Ureter (tissue), 1 donor: ENCODE measurements around the gene LPCAT1. TPM values are rescaled to one million over a fixed set of nuclear protein-coding genes. Genes with fewer than 3 reads are reported as not detected.
"Not testable (repeated sequence)": the region's sequence is repeated elsewhere in the genome, so short reads cannot be mapped to it uniquely, and the experiment has no call there.

Experiments
- DNase-seq: peaks from one replicate; pipeline ENCODE4 v3.0.0-alpha.2; 2020; ENCODE audit warnings: low spot score
- total RNA-seq: library from RNA; stranded (reverse); gene quantifications from one replicate; pipeline ENCODE4 v1.2.4, GENCODE V29; 2023
- donor health status: DM: yes; HTN: yes; CAD: no.

Gene LPCAT1
- total RNA-seq, 1 donor from 2014 or later = 48.0 TPM

GRCh38 chr5:1480217-1480616 is 43.5 kb downstream of the LPCAT1 start:
- DNase-seq = no peak

GRCh38 chr5:1479581-1480188 is 44.1 kb downstream of the LPCAT1 start:
- DNase-seq = no peak

GRCh38 chr5:1479066-1479465 is 44.7 kb downstream of the LPCAT1 start:
- no peak for DNase-seq

GRCh38 chr5:1478271-1479035 is 45.3 kb downstream of the LPCAT1 start:
- DNase-seq = no peak

- no peak for DNase-seq
Measured at GRCh38 chr5:1477341-1477740, 46.4 kb downstream of the LPCAT1 start.

GRCh38 chr5:1476967-1477310 is 46.8 kb downstream of the LPCAT1 start:
- no peak for DNase-seq

- no peak for DNase-seq
Measured at GRCh38 chr5:1476181-1476966, 47.4 kb downstream of the LPCAT1 start.

GRCh38 chr5:1475544-1475900 is 48.2 kb downstream of the LPCAT1 start:
- not testable (repeated sequence) for DNase-seq

GRCh38 chr5:1474866-1475543 is 48.8 kb downstream of the LPCAT1 start:
- DNase-seq = no peak

- no peak for DNase-seq
Measured at GRCh38 chr5:1474183-1474839, 49.4 kb downstream of the LPCAT1 start.

GRCh38 chr5:1473746-1474145 is 50.0 kb downstream of the LPCAT1 start:
- DNase-seq = no peak

GRCh38 chr5:1472964-1473628 is 50.7 kb downstream of the LPCAT1 start:
- DNase-seq = no peak

- no peak for DNase-seq
Measured at GRCh38 chr5:1471997-1472963, 51.5 kb downstream of the LPCAT1 start.

GRCh38 chr5:1471240-1471853 is 52.4 kb downstream of the LPCAT1 start:
- no peak for DNase-seq

- DNase-seq = no peak
Measured at GRCh38 chr5:1470762-1471211, 53.0 kb downstream of the LPCAT1 start.

- no peak for DNase-seq
Measured at GRCh38 chr5:1468629-1469527, 54.9 kb downstream of the LPCAT1 start.

GRCh38 chr5:1468247-1468612 is 55.5 kb downstream of the LPCAT1 start:
- DNase-seq = no peak
